HG03175 (cell line): ENCODE data around the gene OPRM1.
"Not testable (repeated sequence)": the region's sequence is repeated elsewhere in the genome, so short reads cannot be mapped to it uniquely, and the experiment has no call there.

ENCODE experiments used
- ATAC-seq: cut with Tn5 transposase; IDR thresholded peaks from one replicate; pipeline ENCODE4 v1.9.1; 2021; ENCODE audit warnings: mild to moderate bottlenecking, moderate library complexity; ENCODE audit not compliant: unreplicated experiment

The OPRM1 gene

GRCh38 chr6:154140743-154141142 is 101.7 kb downstream of the OPRM1 start:
- ATAC-seq: no peak

- ATAC-seq: no peak
Observed at GRCh38 chr6:154143753-154144152, 104.7 kb downstream of the OPRM1 start.

- no peak for ATAC-seq
Observed at GRCh38 chr6:154154389-154154967, 115.4 kb downstream of the OPRM1 start.

GRCh38 chr6:154156135-154156896 is 117.3 kb downstream of the OPRM1 start:
- peak; percentile 56 for ATAC-seq

- peak; percentile 48 for ATAC-seq
Observed at GRCh38 chr6:154157082-154157481, 118.0 kb downstream of the OPRM1 start.

- no peak for ATAC-seq
Observed at GRCh38 chr6:154157706-154158105, 118.7 kb downstream of the OPRM1 start.

- no peak for ATAC-seq
Observed at GRCh38 chr6:154159126-154159525, 120.1 kb downstream of the OPRM1 start.

- ATAC-seq: peak; percentile 76
Observed at GRCh38 chr6:154161689-154162088, 122.6 kb downstream of the OPRM1 start.

- ATAC-seq: no peak
Observed at GRCh38 chr6:154164397-154164796, 125.4 kb downstream of the OPRM1 start.

- no peak for ATAC-seq
Observed at GRCh38 chr6:154165478-154165877, 126.4 kb downstream of the OPRM1 start.

GRCh38 chr6:154166140-154166539 is 127.1 kb downstream of the OPRM1 start:
- no peak for ATAC-seq

- no peak for ATAC-seq
Observed at GRCh38 chr6:154167126-154167525, 128.1 kb downstream of the OPRM1 start.

GRCh38 chr6:154169193-154169847 is 130.3 kb downstream of the OPRM1 start:
- no peak for ATAC-seq

- no peak for ATAC-seq
Observed at GRCh38 chr6:154170106-154170505, 131.1 kb downstream of the OPRM1 start.

- ATAC-seq: not testable (repeated sequence)
Observed at GRCh38 chr6:154172393-154172792, 133.4 kb downstream of the OPRM1 start.

GRCh38 chr6:154179434-154179833 is 140.4 kb downstream of the OPRM1 start:
- no peak for ATAC-seq

- ATAC-seq: no peak
Observed at GRCh38 chr6:154187203-154187602, 148.2 kb downstream of the OPRM1 start.

- no peak for ATAC-seq
Observed at GRCh38 chr6:154187714-154188113, 148.7 kb downstream of the OPRM1 start.

GRCh38 chr6:154196333-154196885 is 157.4 kb downstream of the OPRM1 start:
- ATAC-seq: no peak

- no peak for ATAC-seq
Observed at GRCh38 chr6:154197196-154197860, 158.3 kb downstream of the OPRM1 start.

- not testable (repeated sequence) for ATAC-seq
Observed at GRCh38 chr6:154201688-154202087, 162.6 kb downstream of the OPRM1 start.
